ENCODE measurements around the gene TEX53. TPM values are rescaled to one million over a fixed set of nuclear protein-coding genes. Genes with fewer than 3 reads are reported as not detected.
A peak's percentile ranks its signal among the peaks of the same experiment; 100 is the strongest.

The TEX53 gene
- total and polyA plus RNA-seq, 8 donors, result not detected

GRCh38 chr9:114681594-114682332 lies 24.2 kb upstream of the TEX53 start, which contains the start of gene TEX48:
TEX48 (minus strand) TSS chr9:114682192; CDS start chr9:114671723, 10,469 bp downstream.
- peak; percentile 44 to 63 for TF ChIP-seq CTCF (IDR thresholded peaks at IDR 0.05)
- intact Hi-C loops (cut with DNase I), result loop anchor here in 1 of 2 donors (10.0 kb wide), 2 partner anchors 233 to 333 kb away; no protein-coding TSS in a partner anchor
- Histone ChIP-seq H3K27ac (no peak within 1 kb of the TSS), H3K36me3 (no peaks in the 10 kb centered on the region), H3K9me3 (no peaks in the 10 kb centered on the region), H3K27me3 (no peaks in the 10 kb centered on the region), H3K4me3 (no peak within 1 kb of the TSS), H3K4me1 (peaks cover 0 to 4% of the 10 kb centered on the region in 2 donors)
- peak; percentile 95 for ATAC-seq
- peak in 3 of 4 donors; percentile 19 to 67 (median 66) for DNase-seq

- no peak overlapping the region for H3K4me3 ChIP-seq
- intact Hi-C loops (cut with DNase I), result loop anchor here in 1 of 2 donors (10.0 kb wide), 2 partner anchors 234 to 334 kb away; no protein-coding TSS in a partner anchor
- no peak for TF ChIP-seq CTCF (IDR thresholded peaks at IDR 0.05)
- no peak overlapping the region for H3K27ac ChIP-seq
- H3K9me3 ChIP-seq, result no peaks in the 10 kb centered on the region
- H3K4me1 ChIP-seq, result peaks cover 0 to 5% of the 10 kb centered on the region in 2 donors
- ATAC-seq, result no peak
- DNase-seq, result no peak
- no peaks in the 10 kb centered on the region for H3K36me3 ChIP-seq
- H3K27me3 ChIP-seq, result no peaks in the 10 kb centered on the region
Measured at GRCh38 chr9:114680259-114681001, 22.8 kb upstream of the TEX53 start.

- ATAC-seq, result no peak
- Histone ChIP-seq H3K27me3 (no peaks in the 10 kb centered on the region), H3K27ac (no peak overlapping the region), H3K36me3 (no peaks in the 10 kb centered on the region), H3K4me3 (no peak overlapping the region), H3K4me1 (peaks cover 0 to 5% of the 10 kb centered on the region in 2 donors), H3K9me3 (no peaks in the 10 kb centered on the region)
- intact Hi-C loops (cut with DNase I), result no loop called here
- TF ChIP-seq CTCF (IDR thresholded peaks at IDR 0.05), result no peak
- DNase-seq, result no peak
Measured at GRCh38 chr9:114678795-114679194, 21.2 kb upstream of the TEX53 start.

DNA sequence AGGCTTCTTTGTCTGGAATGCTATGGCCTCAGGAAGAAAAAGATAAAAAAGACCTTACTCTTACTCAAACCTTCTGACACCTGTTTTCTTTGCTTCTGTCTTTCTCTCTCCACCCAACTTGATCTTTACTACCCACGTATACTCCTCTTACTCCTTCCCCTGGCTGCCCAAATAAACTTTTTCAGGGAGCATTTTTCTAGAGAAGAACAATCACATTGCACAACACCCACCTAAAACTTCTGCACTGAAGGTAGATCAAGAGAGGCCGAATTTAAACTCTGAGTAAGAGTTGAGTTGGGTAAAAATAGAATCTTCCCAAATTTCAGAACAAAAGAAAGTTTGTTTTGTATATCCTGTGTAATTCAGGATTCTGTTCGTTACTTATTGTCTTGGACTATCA lies 20.5 kb upstream of the TEX53 start:
- intact Hi-C loops (cut with DNase I), result no loop called here
- H3K36me3 ChIP-seq, result no peaks in the 10 kb centered on the region
- DNase-seq, result no peak
- no peak overlapping the region for H3K27ac ChIP-seq
- no peaks in the 10 kb centered on the region for H3K9me3 ChIP-seq
- peaks cover 0 to 5% of the 10 kb centered on the region in 2 donors for H3K4me1 ChIP-seq
- no peak for ATAC-seq
- no peak for TF ChIP-seq CTCF (IDR thresholded peaks at IDR 0.05)
- H3K27me3 ChIP-seq, result no peaks in the 10 kb centered on the region
- no peak overlapping the region for H3K4me3 ChIP-seq

GRCh38 chr9:114677418-114677817 lies 19.8 kb upstream of the TEX53 start:
- H3K27me3 ChIP-seq, result no peaks in the 10 kb centered on the region
- no peak overlapping the region for H3K4me3 ChIP-seq
- no peak for TF ChIP-seq CTCF (IDR thresholded peaks at IDR 0.05)
- intact Hi-C loops (cut with DNase I), result no loop called here
- no peak overlapping the region for H3K27ac ChIP-seq
- peak in 3 of 4 donors; percentile 67 to 92 (median 70) for DNase-seq
- peak; percentile 75 for ATAC-seq
- H3K36me3 ChIP-seq, result no peaks in the 10 kb centered on the region
- H3K9me3 ChIP-seq, result no peaks in the 10 kb centered on the region
- peaks cover 0 to 5% of the 10 kb centered on the region in 2 donors for H3K4me1 ChIP-seq

Data from left lung (tissue), 10 donors.